AG04450 (cell line): Measurements from ENCODE around the gene KLHL7. TPM values are rescaled to one million over a fixed set of nuclear protein-coding genes. Genes with fewer than 3 reads are reported as not detected.

Experiments
- CTCF ChIA-PET: fragments of 300-600, 350-600 bp; formaldehyde crosslinking; extraction: SDS; loops from one replicate; lab custom pipeline; 2022; ENCODE audit warnings: antibody characterized with exemption, inconsistent platforms; lab: Charles Lee
- POLR2A ChIA-PET: fragments of 350-600 bp; formaldehyde crosslinking; extraction: SDS; loops from one replicate; lab custom pipeline; 2021; ENCODE audit warnings: antibody characterized with exemption, inconsistent platforms; lab: Yijun Ruan, JAX
- DNase-seq: peaks from one replicate; pipeline ENCODE4 v3.0.0-alpha.2; 2011; ENCODE audit warnings: low read depth, low spot score
- H3K27ac ChIP-seq: one replicate; pipeline ENCODE4 v1.5.1; 2012; ENCODE audit warnings: low read depth, low read length, control low read depth
- H3K27me3 ChIP-seq: one replicate; pipeline ENCODE4 v1.6.0; 2012; ENCODE audit warnings: low read length; ENCODE audit not compliant: control insufficient read depth, insufficient read depth
- H3K4me3 ChIP-seq: 2 replicates; pipeline ENCODE4 v1.5.1; 2011; ENCODE audit warnings: mild to moderate bottlenecking, low read depth, low read length, control low read depth
- H3K9me3 ChIP-seq: 2 replicates; pipeline ENCODE4 v1.5.1; 2012; ENCODE audit warnings: low read length; ENCODE audit not compliant: control insufficient read depth, insufficient read depth
- CTCF ChIP-seq: IDR thresholded peaks from 2 replicates; pipeline ENCODE4 v1.5.1; 2011; ENCODE audit warnings: low read depth, low read length, control low read depth, inconsistent platforms
- polyA plus RNA-seq: library from polyadenylated mRNA; depleted of rRNA; stranded (reverse); fragments of >200 nt; gene quantifications from 2 replicates; pipeline ENCODE4 v1.2.3, GENCODE V29; 2011

KLHL7 gene
- polyA plus RNA-seq, 1 experiment = 53.7 TPM

- Histone ChIP-seq H3K27me3 (no peaks in the 10 kb centered on the region), H3K4me3 (no peak overlapping the region), H3K9me3 (no peaks in the 10 kb centered on the region; the same call in 1 of the 2 replicates), H3K27ac (no peak overlapping the region)
- ChIA-PET POLR2A (no interaction called here), CTCF (interaction anchor here (1.1 to 1.9 kb wide), 2 partner anchors 10 to 506 kb away, joined by 3 to 9 read pairs; no protein-coding TSS in a partner anchor)
- TF ChIP-seq CTCF = no peak
- no peak for DNase-seq
Measured at GRCh38 chr7:23065974-23066373, 39.6 kb upstream of the KLHL7 start.

- peak; percentile 18 for DNase-seq
- no peak overlapping the region for H3K27ac ChIP-seq
- TF ChIP-seq CTCF = no peak
- ChIA-PET POLR2A (no interaction called here), CTCF (interaction anchor here (1.4 to 1.9 kb wide), 2 partner anchors 11 to 12 kb away, joined by 5 to 9 read pairs; no protein-coding TSS in a partner anchor)
- no peaks in the 10 kb centered on the region for H3K27me3 ChIP-seq
- H3K9me3 ChIP-seq = no peaks in the 10 kb centered on the region; the same call in 1 of the 2 replicates
- no peak overlapping the region for H3K4me3 ChIP-seq
Measured at GRCh38 chr7:23067271-23067670, 38.3 kb upstream of the KLHL7 start.

GRCh38 chr7:23072048-23072447, 33.5 kb upstream of the KLHL7 start:
- no peaks in the 10 kb centered on the region for H3K27me3 ChIP-seq
- POLR2A ChIA-PET = no interaction called here
- H3K4me3 ChIP-seq = no peak overlapping the region
- H3K9me3 ChIP-seq = no peaks in the 10 kb centered on the region; the same call in 1 of the 2 replicates
- peak; percentile 46 for TF ChIP-seq CTCF
- H3K27ac ChIP-seq = no peak overlapping the region
- CTCF ChIA-PET = interaction anchor here (1.0 to 3.3 kb wide), 5 partner anchors 14 to 513 kb away, joined by 3 to 21 read pairs (median 7); no protein-coding TSS in a partner anchor
- DNase-seq = no peak

- no peaks in the 10 kb centered on the region; the same call in 1 of the 2 replicates for H3K9me3 ChIP-seq
- ChIA-PET CTCF (interaction anchor here (0.7 to 1.6 kb wide), 4 partner anchors 10 to 512 kb away, joined by 3 to 7 read pairs (median 4); no protein-coding TSS in a partner anchor), POLR2A (no interaction called here)
- no peak overlapping the region for H3K27ac ChIP-seq
- no peak overlapping the region for H3K4me3 ChIP-seq
- H3K27me3 ChIP-seq = no peaks in the 10 kb centered on the region
- DNase-seq = no peak
- TF ChIP-seq CTCF = peak; percentile 27
Measured at GRCh38 chr7:23072922-23073321, 32.7 kb upstream of the KLHL7 start.

GRCh38 chr7:23074443-23075261, 30.9 kb upstream of the KLHL7 start:
- CTCF ChIA-PET = interaction anchor here (0.6 to 1.8 kb wide), 3 partner anchors 19 to 423 kb away, joined by 3 to 8 read pairs (median 4); no protein-coding TSS in a partner anchor
- POLR2A ChIA-PET = no interaction called here
- no peak for DNase-seq

More at GRCh38 chr7:23074443-23075261, 30.9 kb upstream of the KLHL7 start:
- H3K27me3 ChIP-seq = no peaks in the 10 kb centered on the region
- no peak for TF ChIP-seq CTCF
- no peaks in the 10 kb centered on the region; the same call in 1 of the 2 replicates for H3K9me3 ChIP-seq
- no peak overlapping the region for H3K27ac ChIP-seq
- no peak overlapping the region for H3K4me3 ChIP-seq
